ENCODE results near the gene ZNF629. TPM values are rescaled to one million over a fixed set of nuclear protein-coding genes. Genes with fewer than 3 reads are reported as not detected.
A peak's percentile ranks its signal among the peaks of the same experiment; 100 is the strongest.

The ZNF629 gene
- total RNA-seq, 6 experiments from 2014 or later: 3.7 to 4.8 (median 4.3) TPM

GRCh38 chr16:30767767-30768465 is 19.1 kb downstream of the ZNF629 start:
- H3K27me3 ChIP-seq: no peaks in the 10 kb centered on the region
- no peaks in the 10 kb centered on the region for H3K9me3 ChIP-seq
- DNase-seq: peak in 1 of 3 donors; percentile 50
- H3K4me1 ChIP-seq: peaks cover 0 to 10% (median 4%) of the 10 kb centered on the region in 4 donors
- peak in 1 of 4 donors; percentile 29 for ATAC-seq
- intact Hi-C loops (cut with DNase I): no loop called here
- H3K4me3 ChIP-seq: no peak overlapping the region
- 82% methylated on average over 8 of the region's 18 CpGs for WGBS (ENCODE audit: insufficient coverage, low coverage, low lambda C conversion rate, missing lambda C conversion rate)
- H3K27ac ChIP-seq: no peak overlapping the region
- TF ChIP-seq CTCF (IDR thresholded peaks at IDR 0.05) (no peak), POLR2A (IDR thresholded peaks at IDR 0.05) (no peak)
- H3K36me3 ChIP-seq: peaks cover 4 to 94% (median 45%) of the 10 kb centered on the region in 4 donors

GRCh38 chr16:30766933-30767284 is 20.1 kb downstream of the ZNF629 start:
- intact Hi-C loops (cut with DNase I): no loop called here
- Histone ChIP-seq H3K27me3 (no peaks in the 10 kb centered on the region), H3K4me3 (no peak overlapping the region), H3K36me3 (peaks cover 4 to 86% (median 41%) of the 10 kb centered on the region in 4 donors), H3K9me3 (no peaks in the 10 kb centered on the region), H3K27ac (no peak overlapping the region), H3K4me1 (peaks cover 0 to 14% (median 5%) of the 10 kb centered on the region in 4 donors)
- ATAC-seq: no peak
- no peak for TF ChIP-seq POLR2A (IDR thresholded peaks at IDR 0.05)
- no peak for TF ChIP-seq CTCF (IDR thresholded peaks at IDR 0.05)
- 73% methylated on average over 2 of the region's 4 CpGs for WGBS (ENCODE audit: insufficient coverage, low coverage, low lambda C conversion rate, missing lambda C conversion rate)
- no peak for DNase-seq

GRCh38 chr16:30766206-30766932 is 20.6 kb downstream of the ZNF629 start:
- Histone ChIP-seq H3K4me3 (no peak overlapping the region), H3K27ac (no peak overlapping the region), H3K27me3 (no peaks in the 10 kb centered on the region), H3K9me3 (no peaks in the 10 kb centered on the region), H3K36me3 (peaks cover 4 to 81% (median 38%) of the 10 kb centered on the region in 4 donors), H3K4me1 (peaks cover 0 to 18% (median 7%) of the 10 kb centered on the region in 4 donors)
- intact Hi-C loops (cut with DNase I): no loop called here
- ATAC-seq (no peak), DNase-seq (peak in 1 of 3 donors; percentile 32)
- 80% methylated on average over 1 of the region's 29 CpGs for WGBS (ENCODE audit: insufficient coverage, low coverage, low lambda C conversion rate, missing lambda C conversion rate)
- no peak for TF ChIP-seq POLR2A (IDR thresholded peaks at IDR 0.05)
- TF ChIP-seq CTCF (IDR thresholded peaks at IDR 0.05): no peak

GRCh38 chr16:30764816-30765465 is 22.1 kb downstream of the ZNF629 start:
- H3K9me3 ChIP-seq: no peaks in the 10 kb centered on the region
- no peak overlapping the region for H3K4me3 ChIP-seq
- ATAC-seq (no peak), DNase-seq (no peak)
- no peaks in the 10 kb centered on the region for H3K27me3 ChIP-seq
- intact Hi-C loops (cut with DNase I): no loop called here
- H3K36me3 ChIP-seq: peaks cover 4 to 67% (median 34%) of the 10 kb centered on the region in 4 donors
- no peak overlapping the region for H3K27ac ChIP-seq
- TF ChIP-seq POLR2A (IDR thresholded peaks at IDR 0.05) (no peak), CTCF (IDR thresholded peaks at IDR 0.05) (no peak)
- 92% methylated on average over 6 of the region's 12 CpGs for WGBS (ENCODE audit: insufficient coverage, low coverage, low lambda C conversion rate, missing lambda C conversion rate)
- peaks cover 0 to 24% (median 9%) of the 10 kb centered on the region in 4 donors for H3K4me1 ChIP-seq

Measured in right lobe of liver (tissue), 6 donors.